Heart left ventricle (tissue), 13 donors: ENCODE measurements around the gene THOC5.

Experiments used
- CTCF ChIP-seq, 12 donors: fragments of 200-600 bp; sonication (generic) in 4 of 12; IDR thresholded peaks; one replicate each; pipeline versions ENCODE4 v1.5.0 to v1.8.0; 2018 to 2022; ENCODE audit warnings: antibody characterized with exemption in 12 of 12, mild to moderate bottlenecking in 5 of 12
- POLR2A ChIP-seq, 2 donors: fragments of 450-650 bp; IDR thresholded peaks; one replicate each; pipeline ENCODE4 v1.6.1; 2017; ENCODE audit warnings: antibody characterized with exemption in 2 of 2, mild to moderate bottlenecking in 2 of 2, moderate library complexity in 2 of 2
- donor health status: ischemic (EF 13 %, LVEDD 7.1; RV severe dilation, severe dysfunction).
- donor health status: DM: no; HTN: yes; CAD: no.
- donor health status: DM: no; HTN: no; CAD: no.
- donor health status: ischemic (EF 25% LVEDD 6.9; RV normal size, moderate dysfunction).
- donor health status: ischemic (EF 25% LVEDD 5.7; RV mildly dilated, moderate dysfunction).
- donor health status: ischemic (EF 35%, LVEDD 5.7; RV mildly dilated, moderate dysfunction).
- donor health status: nonischemic (EF 11% LVEDD 7.7; RV severe dilation, severe dysfunction).
- donor health status: DM: yes; HTN: yes; CAD: no.
- donor health status: PGD.
- donor health status: ischemic (EF 29% LVEDD 5.4; RV normal size, mild dysfunction).
- donor health status: nonischemic (EF 23%, LVEDD 6.1; RV moderate dilation, normal function).

- TF ChIP-seq POLR2A (IDR thresholded peaks at IDR 0.05) (no peak), CTCF (IDR thresholded peaks at IDR 0.05) (no peak)
Measured at GRCh38 chr22:29480262-29480511, 73.4 kb downstream of the THOC5 start.
